Colonic mucosa (tissue), 4 donors: ENCODE measurements around the gene OXSR1. TPM values are rescaled to one million over a fixed set of nuclear protein-coding genes. Genes with fewer than 3 reads are reported as not detected.

Experiments used
- DNase-seq: peaks from one replicate; pipeline ENCODE4 v3.0.0-alpha.2; 2020
- H3K27ac ChIP-seq: fragments of 200-600 bp; one replicate; pipeline ENCODE4 v1.8.0; 2021
- H3K27me3 ChIP-seq: fragments of 200-600 bp; one replicate; pipeline ENCODE4 v1.8.0; 2021
- H3K36me3 ChIP-seq: fragments of 200-600 bp; one replicate; pipeline ENCODE4 v1.8.0; 2021
- H3K4me1 ChIP-seq: fragments of 200-600 bp; one replicate; pipeline ENCODE4 v1.8.0; 2021; ENCODE audit warnings: mild to moderate bottlenecking
- H3K4me3 ChIP-seq: fragments of 200-600 bp; one replicate; pipeline ENCODE4 v1.8.0; 2021
- H3K9ac ChIP-seq, 2 donors: one replicate each; pipeline ENCODE4 v1.7.0; 2013; ENCODE audit warnings: control low read depth in 2 of 2, low read depth in 2 of 2, low read length in 2 of 2
- H3K9me3 ChIP-seq: fragments of 200-600 bp; one replicate; pipeline ENCODE4 v1.8.0; 2021
- intact Hi-C: fragments of 100-400 bp; cut with DNase I; formaldehyde crosslinking; loops from one replicate; pipeline ENCODE4 v1.14.1; 2022
- total RNA-seq, 2 donors: library from RNA; stranded (reverse); fragmentation: NEBNext Ultra II Directional in 1 of 2; extraction: Animal tissue kit (Norgen Biotek cat#: 25700) in 1 of 2; gene quantifications; one replicate each; pipeline ENCODE4 v1.2.1, GENCODE V29; 2021
- TF ChIP-seq, protein P1 (sequence below): fragments of 200-600 bp; IDR thresholded peaks from one replicate; pipeline ENCODE4 v1.8.0; 2022; ENCODE audit warnings: antibody characterized with exemption, mild to moderate bottlenecking
- donor health status: healthy.
- donor health status: DM: no; HTN: no; CAD: no.
- donor health status: DM: no; HTN: no; CAD: no.

OXSR1 gene
- total RNA-seq, 2 donors from 2014 or later = 32.0 to 57.3 TPM

GRCh38 chr3:38150780-38151528 lies 14.4 kb upstream of the OXSR1 start:
- no peak for DNase-seq
- intact Hi-C loops = no loop called here
- TF ChIP-seq, protein P1, sequence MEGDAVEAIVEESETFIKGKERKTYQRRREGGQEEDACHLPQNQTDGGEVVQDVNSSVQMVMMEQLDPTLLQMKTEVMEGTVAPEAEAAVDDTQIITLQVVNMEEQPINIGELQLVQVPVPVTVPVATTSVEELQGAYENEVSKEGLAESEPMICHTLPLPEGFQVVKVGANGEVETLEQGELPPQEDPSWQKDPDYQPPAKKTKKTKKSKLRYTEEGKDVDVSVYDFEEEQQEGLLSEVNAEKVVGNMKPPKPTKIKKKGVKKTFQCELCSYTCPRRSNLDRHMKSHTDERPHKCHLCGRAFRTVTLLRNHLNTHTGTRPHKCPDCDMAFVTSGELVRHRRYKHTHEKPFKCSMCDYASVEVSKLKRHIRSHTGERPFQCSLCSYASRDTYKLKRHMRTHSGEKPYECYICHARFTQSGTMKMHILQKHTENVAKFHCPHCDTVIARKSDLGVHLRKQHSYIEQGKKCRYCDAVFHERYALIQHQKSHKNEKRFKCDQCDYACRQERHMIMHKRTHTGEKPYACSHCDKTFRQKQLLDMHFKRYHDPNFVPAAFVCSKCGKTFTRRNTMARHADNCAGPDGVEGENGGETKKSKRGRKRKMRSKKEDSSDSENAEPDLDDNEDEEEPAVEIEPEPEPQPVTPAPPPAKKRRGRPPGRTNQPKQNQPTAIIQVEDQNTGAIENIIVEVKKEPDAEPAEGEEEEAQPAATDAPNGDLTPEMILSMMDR = no peak
- Histone ChIP-seq H3K9ac (no peak overlapping the region), H3K36me3 (no peaks in the 10 kb centered on the region), H3K4me3 (no peak overlapping the region), H3K27me3 (no peaks in the 10 kb centered on the region), H3K27ac (no peak overlapping the region), H3K9me3 (no peaks in the 10 kb centered on the region), H3K4me1 (no peaks in the 10 kb centered on the region)

- Histone ChIP-seq H3K27me3 (no peaks in the 10 kb centered on the region), H3K9ac (no peak overlapping the region), H3K4me1 (no peaks in the 10 kb centered on the region), H3K36me3 (no peaks in the 10 kb centered on the region), H3K27ac (no peak overlapping the region), H3K9me3 (no peaks in the 10 kb centered on the region), H3K4me3 (no peak overlapping the region)
- intact Hi-C loops = no loop called here
- TF ChIP-seq, protein P1 = no peak
- DNase-seq = no peak
Observed at GRCh38 chr3:38151667-38152265, 13.6 kb upstream of the OXSR1 start.

GRCh38 chr3:38152609-38153008 lies 12.7 kb upstream of the OXSR1 start:
- intact Hi-C loops = no loop called here
- H3K36me3 ChIP-seq = no peaks in the 10 kb centered on the region
- TF ChIP-seq, protein P1 = no peak
- DNase-seq = no peak
- H3K9ac ChIP-seq = no peak overlapping the region
- H3K4me3 ChIP-seq = no peak overlapping the region
- no peaks in the 10 kb centered on the region for H3K4me1 ChIP-seq
- H3K27me3 ChIP-seq = no peaks in the 10 kb centered on the region
- H3K9me3 ChIP-seq = no peaks in the 10 kb centered on the region
- H3K27ac ChIP-seq = no peak overlapping the region

GRCh38 chr3:38153221-38153620 lies 12.1 kb upstream of the OXSR1 start:
- Histone ChIP-seq H3K27ac (no peak overlapping the region), H3K9ac (no peak overlapping the region)
- intact Hi-C loops = no loop called here

GRCh38 chr3:38154033-38154494 lies 11.3 kb upstream of the OXSR1 start:
- no peak overlapping the region for H3K27ac ChIP-seq
- H3K9ac ChIP-seq = no peak overlapping the region
- TF ChIP-seq, protein P1 = no peak

More at GRCh38 chr3:38153221-38153620, 12.1 kb upstream of the OXSR1 start:
- no peaks in the 10 kb centered on the region for H3K4me1 ChIP-seq
- H3K9me3 ChIP-seq = no peaks in the 10 kb centered on the region
- TF ChIP-seq, protein P1 = no peak
- no peak for DNase-seq
- no peaks in the 10 kb centered on the region for H3K36me3 ChIP-seq
- H3K27me3 ChIP-seq = no peaks in the 10 kb centered on the region
- no peak overlapping the region for H3K4me3 ChIP-seq

More at GRCh38 chr3:38154033-38154494, 11.3 kb upstream of the OXSR1 start:
- Histone ChIP-seq H3K4me1 (no peaks in the 10 kb centered on the region), H3K36me3 (no peaks in the 10 kb centered on the region), H3K27me3 (no peaks in the 10 kb centered on the region), H3K4me3 (no peak overlapping the region), H3K9me3 (no peaks in the 10 kb centered on the region)
- DNase-seq = no peak
- intact Hi-C loops = no loop called here
